Stimulated activated naive CD8-positive, alpha-beta T cell treated with anti-CD3 and anti-CD28 coated beads, Interleukin-15, Interleukin-2, amounts not matched to agents 100 ng/mL and 50 ng/mL, for 24 hours (primary cell): Measurements from ENCODE around the gene VAT1.

Experiments used
- H3K27ac Mint-ChIP-seq: one replicate; pipeline ENCODE4 v1.8.0; 2021; ENCODE audit warnings: mild to moderate bottlenecking, mixed read lengths
- H3K27me3 Mint-ChIP-seq: one replicate; pipeline ENCODE4 v1.8.0; 2021; ENCODE audit warnings: mixed read lengths
- H3K36me3 Mint-ChIP-seq: one replicate; pipeline ENCODE4 v1.8.0; 2021; ENCODE audit warnings: low read depth, mixed read lengths
- H3K4me1 Mint-ChIP-seq: one replicate; pipeline ENCODE4 v1.8.0; 2021; ENCODE audit warnings: low read depth, mixed read lengths
- H3K4me3 Mint-ChIP-seq: one replicate; pipeline ENCODE4 v1.8.0; 2021; ENCODE audit warnings: mild to moderate bottlenecking, mixed read lengths
- H3K9me3 Mint-ChIP-seq: one replicate; pipeline ENCODE4 v1.8.0; 2021; ENCODE audit warnings: mixed read lengths

The VAT1 gene

DNA sequence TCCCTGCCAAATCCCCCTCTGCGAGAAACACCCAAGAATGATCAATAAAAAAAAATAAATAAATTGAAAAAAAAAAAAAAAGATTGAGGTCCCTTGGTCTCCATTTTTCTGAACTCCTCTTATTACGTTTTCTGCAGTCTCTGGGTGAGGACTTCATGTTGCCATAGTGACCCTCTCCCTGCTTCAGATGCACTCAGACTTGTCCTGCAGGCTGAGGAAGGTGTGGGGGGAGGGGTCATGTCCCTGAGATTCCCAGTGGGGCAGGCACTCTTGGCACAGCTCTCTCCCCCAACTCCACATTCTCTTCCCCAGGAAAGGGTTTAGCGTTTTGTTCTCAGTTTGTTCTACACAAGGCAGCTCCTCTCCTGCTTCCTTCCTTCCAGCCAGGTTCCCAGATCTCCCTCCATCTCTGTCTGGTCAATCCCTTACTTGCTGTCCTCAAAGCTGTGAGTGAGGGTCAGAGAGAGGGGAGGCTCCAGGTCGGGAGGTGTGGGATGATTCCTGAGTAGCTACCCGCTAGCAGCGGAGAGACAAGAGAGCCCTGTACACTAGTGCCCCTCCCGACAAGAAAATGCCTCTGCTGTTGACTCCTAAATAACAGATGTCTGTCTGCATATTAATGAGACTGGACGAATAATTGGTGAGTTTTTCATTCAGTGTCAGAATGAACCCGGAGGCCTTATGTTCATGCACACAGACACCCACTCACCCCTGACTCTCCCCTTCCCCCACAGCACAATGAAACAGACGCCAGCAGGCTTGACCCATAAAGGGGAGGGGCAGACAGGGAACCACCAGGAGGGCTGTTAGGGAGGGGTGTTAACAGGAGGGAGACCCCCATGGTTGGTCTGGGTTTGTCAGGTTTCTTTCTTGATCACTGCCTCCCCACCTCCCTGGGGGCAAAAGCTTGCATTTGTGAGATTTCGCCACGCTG is 12.0 kb upstream of the VAT1 start:
- no peaks in the 10 kb centered on the region for H3K4me1 Mint-ChIP-seq
- no peak overlapping the region for H3K27ac Mint-ChIP-seq
- no peak overlapping the region for H3K4me3 Mint-ChIP-seq
- no peaks in the 10 kb centered on the region for H3K9me3 Mint-ChIP-seq
- no peaks in the 10 kb centered on the region for H3K36me3 Mint-ChIP-seq
- no peaks in the 10 kb centered on the region for H3K27me3 Mint-ChIP-seq

DNA sequence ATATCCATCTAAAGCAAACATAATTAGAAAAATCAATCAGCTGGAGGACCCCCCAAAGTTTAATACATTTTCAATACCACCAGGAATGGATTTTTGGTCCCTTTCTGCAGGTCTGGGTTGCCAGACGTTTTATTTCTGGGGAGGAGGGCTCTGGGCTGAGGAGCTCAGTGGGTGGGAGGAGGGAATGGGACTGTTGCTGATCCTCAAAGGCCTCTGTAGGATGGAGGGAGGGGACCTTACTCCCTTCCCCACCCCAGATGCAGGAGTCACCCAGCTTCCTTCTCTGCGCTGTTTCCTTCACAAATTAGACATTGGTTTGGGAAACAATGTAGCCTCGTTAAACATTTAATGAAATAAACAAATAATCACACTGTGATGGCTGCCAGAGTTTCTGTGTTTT is 9.5 kb upstream of the VAT1 start:
- Mint-ChIP-seq H3K4me3 (no peak overlapping the region), H3K27ac (no peak overlapping the region), H3K4me1 (no peaks in the 10 kb centered on the region), H3K27me3 (no peaks in the 10 kb centered on the region), H3K36me3 (no peaks in the 10 kb centered on the region), H3K9me3 (no peaks in the 10 kb centered on the region)

DNA sequence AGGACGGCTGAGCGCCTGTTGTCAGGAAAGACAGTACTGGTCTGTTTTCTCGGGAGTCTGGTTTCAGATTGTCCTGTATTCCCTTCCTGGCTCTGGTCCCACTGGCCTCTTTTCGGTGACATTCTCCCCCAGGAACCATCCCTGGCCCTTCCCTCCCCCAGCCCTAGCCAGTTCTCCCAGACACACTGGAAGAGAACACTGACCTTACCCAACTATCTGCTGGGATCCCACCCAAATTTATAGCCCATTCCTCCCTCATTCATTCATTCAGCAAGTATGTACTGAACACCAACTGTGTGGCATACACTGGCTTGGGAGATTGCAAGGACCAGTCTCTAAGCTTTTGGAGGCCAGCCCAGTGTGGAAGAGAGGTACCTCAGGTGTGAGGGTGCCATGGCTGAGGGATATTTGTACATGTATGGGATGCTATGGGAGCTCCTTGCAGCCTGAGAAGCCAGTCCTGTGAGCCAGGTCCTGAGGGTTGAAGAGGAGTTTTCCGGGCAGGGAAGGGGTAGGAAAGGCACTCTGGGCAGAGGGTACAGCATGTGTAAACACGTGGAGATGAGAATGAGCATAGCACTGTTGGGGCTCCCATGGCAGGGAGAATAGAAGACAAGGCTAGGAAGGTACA is 8.1 kb upstream of the VAT1 start:
- H3K36me3 Mint-ChIP-seq: no peaks in the 10 kb centered on the region
- no peaks in the 10 kb centered on the region for H3K27me3 Mint-ChIP-seq
- H3K9me3 Mint-ChIP-seq: no peaks in the 10 kb centered on the region
- no peak overlapping the region for H3K4me3 Mint-ChIP-seq
- H3K4me1 Mint-ChIP-seq: no peaks in the 10 kb centered on the region
- no peak overlapping the region for H3K27ac Mint-ChIP-seq

DNA sequence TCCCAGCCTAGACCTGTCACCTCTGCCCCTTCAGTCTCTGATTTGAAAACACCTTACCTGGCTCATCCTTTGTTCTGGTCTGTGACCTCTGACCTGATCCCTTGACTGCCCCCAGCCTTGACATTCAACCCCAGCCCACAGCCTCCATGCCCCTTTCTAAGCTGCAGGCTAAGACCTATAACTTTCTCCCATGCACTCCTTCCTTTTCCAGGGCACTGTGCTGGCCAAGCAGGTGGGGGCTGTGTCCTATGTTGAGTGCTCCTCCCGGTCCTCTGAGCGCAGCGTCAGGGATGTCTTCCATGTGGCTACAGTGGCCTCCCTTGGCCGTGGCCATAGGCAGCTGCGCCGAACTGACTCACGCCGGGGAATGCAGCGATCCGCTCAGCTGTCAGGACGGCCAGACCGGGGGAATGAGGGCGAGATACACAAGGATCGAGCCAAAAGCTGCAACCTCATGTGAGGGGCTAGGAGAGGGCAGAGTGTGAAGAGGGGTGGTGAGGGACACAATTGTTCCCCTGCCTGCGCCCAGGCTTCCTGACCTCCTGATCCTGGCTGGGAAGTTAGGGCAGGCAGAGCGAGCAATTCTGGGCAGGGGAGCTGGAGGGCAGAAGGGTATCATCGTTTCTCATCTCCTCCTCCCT is 6.2 kb upstream of the VAT1 start:
- Mint-ChIP-seq H3K9me3 (no peaks in the 10 kb centered on the region), H3K27ac (no peak overlapping the region), H3K36me3 (no peaks in the 10 kb centered on the region), H3K27me3 (no peaks in the 10 kb centered on the region), H3K4me3 (no peak overlapping the region), H3K4me1 (peaks cover 9% of the 10 kb centered on the region)

DNA sequence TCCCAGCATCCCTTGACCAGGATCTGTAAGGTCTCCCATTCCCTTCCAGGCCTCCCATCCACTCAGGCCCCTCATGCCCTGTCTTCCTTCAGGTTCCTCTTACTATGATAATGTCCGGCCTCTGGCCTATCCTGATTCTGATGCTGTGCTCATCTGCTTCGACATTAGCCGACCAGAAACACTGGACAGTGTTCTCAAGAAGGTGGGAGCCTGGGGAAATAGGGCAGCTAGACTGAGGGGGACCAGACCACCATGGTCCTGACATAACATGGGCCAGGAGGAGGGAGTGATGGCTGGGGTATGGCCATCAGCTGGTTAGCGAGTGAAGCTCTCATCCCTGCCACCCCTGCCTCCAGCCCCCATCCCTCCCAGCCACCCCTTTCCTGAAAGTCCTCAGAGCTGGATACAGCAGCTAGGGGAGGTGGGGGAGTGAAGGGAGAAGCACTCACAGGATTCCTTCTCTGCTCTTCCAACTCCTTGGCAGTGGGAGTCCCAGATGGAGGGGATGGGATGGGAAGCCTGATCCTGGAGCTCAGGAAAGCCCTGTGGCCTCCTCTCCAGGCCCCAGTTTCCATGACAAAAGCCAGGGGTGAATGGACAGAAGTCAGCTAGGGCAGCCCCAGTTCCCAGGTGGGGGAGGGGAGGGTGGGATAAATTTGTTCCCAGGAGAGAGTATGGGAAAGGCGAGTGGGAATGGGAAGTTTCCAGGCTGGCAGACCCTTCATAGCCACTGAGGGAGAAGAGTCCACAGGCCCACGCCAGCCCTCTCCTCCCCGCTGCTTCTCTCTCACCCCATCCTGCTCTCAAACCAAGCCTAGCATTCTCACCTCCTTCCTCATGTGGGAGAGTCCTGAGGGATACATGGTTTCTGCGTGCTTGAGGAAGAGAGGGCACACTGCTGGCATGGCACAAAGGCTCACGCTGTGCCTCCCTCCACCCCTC is 5.2 kb upstream of the VAT1 start:
- Mint-ChIP-seq H3K36me3 (no peaks in the 10 kb centered on the region), H3K27me3 (no peaks in the 10 kb centered on the region), H3K9me3 (no peaks in the 10 kb centered on the region), H3K4me1 (peaks cover 9% of the 10 kb centered on the region), H3K4me3 (no peak overlapping the region), H3K27ac (no peak overlapping the region)

DNA sequence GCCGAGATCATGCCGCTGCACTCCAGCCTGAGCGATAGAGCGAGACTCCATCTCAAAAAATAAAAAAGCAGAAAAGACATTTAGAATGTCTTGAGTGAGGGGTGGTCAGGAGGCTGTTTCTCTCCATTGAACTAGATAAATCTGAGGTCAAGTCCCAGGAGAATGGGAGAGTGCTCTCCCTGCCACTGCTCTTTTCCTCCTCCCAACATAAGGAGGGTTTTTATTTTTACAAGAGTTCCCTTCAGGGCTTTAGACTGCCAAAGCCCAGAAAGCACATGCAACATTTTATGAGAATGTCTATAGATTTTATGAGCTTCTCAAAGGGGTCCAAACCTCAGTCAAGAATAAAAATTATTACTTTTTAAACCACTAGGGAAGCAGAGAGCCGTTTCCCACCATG is 4.4 kb upstream of the VAT1 start:
- Mint-ChIP-seq H3K36me3 (no peaks in the 10 kb centered on the region), H3K4me3 (no peak overlapping the region), H3K4me1 (peaks cover 12% of the 10 kb centered on the region), H3K9me3 (no peaks in the 10 kb centered on the region), H3K27ac (no peak overlapping the region), H3K27me3 (no peaks in the 10 kb centered on the region)

DNA sequence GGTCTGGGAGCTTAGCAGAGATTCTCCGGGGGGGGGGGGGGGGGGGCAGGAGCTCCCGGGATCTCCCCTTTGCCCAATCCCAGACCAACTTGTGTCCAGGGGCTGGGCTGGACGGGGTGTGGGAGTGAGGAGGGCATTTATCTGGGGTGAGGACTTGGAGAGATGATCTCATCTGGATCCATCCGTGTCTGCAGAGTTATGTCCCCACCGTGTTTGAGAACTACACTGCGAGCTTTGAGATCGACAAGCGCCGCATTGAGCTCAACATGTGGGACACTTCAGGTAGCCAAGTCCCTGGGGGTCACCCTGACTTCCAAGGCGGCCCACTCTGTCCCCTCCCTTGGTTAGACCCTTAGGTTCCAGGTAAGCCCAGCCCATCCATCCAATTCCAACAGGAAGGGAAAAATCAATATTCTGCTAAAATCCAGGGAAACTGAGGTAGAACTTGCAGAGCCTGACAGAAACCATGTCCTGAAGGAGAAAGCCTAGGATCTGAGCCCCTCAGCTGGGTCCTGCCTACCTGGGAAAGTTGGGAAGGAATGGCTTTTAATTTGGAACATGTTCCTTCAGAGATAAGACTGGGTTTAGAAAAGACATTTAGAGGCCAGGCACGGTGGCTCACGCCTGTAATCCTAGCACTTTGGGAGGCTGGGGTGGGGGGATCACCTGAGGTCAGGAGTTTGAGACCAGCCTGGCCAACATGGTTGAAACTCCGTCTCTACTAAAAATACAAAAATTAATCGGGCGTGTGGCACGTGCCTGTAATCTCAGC is 3.8 kb upstream of the VAT1 start:
- Mint-ChIP-seq H3K4me3 (no peak overlapping the region), H3K4me1 (peaks cover 15% of the 10 kb centered on the region), H3K27me3 (no peaks in the 10 kb centered on the region), H3K27ac (no peak overlapping the region), H3K36me3 (no peaks in the 10 kb centered on the region), H3K9me3 (no peaks in the 10 kb centered on the region)

DNA sequence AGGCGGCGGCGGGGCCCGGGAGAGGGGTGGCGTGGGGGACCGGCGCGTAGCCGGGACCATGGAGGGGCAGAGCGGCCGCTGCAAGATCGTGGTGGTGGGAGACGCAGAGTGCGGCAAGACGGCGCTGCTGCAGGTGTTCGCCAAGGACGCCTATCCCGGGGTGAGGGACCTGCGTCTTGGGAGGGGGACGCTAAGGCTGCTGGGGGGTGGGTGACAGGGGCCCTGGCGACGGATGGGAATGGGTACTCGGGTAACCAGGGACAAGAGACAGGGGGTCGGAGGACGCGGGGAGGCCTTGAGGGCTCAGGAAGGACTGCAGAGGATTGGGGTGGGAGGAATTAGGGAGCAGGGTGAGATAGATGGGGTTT is 3.1 kb upstream of the VAT1 start:
- no peak overlapping the region for H3K27ac Mint-ChIP-seq

DNA sequence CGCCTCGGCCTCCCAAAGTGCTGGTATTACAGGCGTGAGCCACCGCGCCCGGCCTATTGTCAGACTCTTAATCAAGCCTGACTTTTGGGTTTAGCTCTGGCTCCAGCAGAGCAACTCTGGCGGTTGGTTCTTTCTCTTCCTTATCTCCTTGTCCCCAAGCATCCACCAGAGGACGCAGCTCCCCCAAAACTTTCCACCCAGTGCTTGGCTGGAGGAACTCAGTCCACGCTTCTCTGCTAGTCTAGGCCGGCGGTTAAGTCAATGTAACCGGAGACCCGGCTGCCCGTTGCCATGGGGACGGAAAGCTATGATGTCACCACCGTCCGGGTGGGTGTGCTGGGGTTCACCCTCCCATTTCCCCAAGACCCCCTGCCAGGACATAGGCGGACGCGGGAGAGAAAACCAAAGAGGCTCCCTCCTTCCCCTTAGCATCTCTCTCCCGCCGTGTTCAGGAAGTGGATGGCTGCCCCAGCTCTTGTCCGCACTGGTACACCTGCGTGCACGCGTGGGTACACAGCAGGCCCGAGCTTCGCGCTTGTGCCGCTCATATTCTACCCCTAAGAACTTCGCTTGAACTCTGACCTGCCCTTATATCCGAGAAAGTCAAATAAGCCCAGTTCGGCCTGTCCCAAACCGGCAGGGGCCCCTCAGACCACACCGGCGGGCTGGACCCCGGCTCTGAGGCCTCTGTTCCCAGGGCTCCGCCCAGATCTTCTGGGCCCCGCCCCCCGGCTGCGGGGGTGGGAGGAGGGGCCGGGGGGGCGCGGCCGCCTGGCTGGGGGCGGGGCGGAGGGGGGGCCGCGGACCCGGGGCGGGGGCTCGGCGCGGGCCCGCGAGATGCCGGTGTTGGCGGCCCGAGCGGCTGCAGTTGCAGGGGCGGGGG is 2.5 kb upstream of the VAT1 start, which contains the start of gene RND2:
TSS of gene RND2 (plus strand) at position 825 of the 883 bp plus-strand sequence. CDS start 117 bp downstream, outside the sequence.
- Mint-ChIP-seq H3K27me3 (no peaks in the 10 kb centered on the region), H3K27ac (peak within 1 kb of the TSS; percentile 77), H3K36me3 (no peaks in the 10 kb centered on the region), H3K4me3 (peak within 1 kb of the TSS; percentile 83), H3K4me1 (peaks cover 26% of the 10 kb centered on the region), H3K9me3 (no peaks in the 10 kb centered on the region)

More for the DNA sequence above, 3.1 kb upstream of the VAT1 start:
- Mint-ChIP-seq H3K4me1 (peaks cover 20% of the 10 kb centered on the region), H3K9me3 (no peaks in the 10 kb centered on the region), H3K36me3 (no peaks in the 10 kb centered on the region), H3K27me3 (no peaks in the 10 kb centered on the region), H3K4me3 (peak overlapping the region; percentile 32)

DNA sequence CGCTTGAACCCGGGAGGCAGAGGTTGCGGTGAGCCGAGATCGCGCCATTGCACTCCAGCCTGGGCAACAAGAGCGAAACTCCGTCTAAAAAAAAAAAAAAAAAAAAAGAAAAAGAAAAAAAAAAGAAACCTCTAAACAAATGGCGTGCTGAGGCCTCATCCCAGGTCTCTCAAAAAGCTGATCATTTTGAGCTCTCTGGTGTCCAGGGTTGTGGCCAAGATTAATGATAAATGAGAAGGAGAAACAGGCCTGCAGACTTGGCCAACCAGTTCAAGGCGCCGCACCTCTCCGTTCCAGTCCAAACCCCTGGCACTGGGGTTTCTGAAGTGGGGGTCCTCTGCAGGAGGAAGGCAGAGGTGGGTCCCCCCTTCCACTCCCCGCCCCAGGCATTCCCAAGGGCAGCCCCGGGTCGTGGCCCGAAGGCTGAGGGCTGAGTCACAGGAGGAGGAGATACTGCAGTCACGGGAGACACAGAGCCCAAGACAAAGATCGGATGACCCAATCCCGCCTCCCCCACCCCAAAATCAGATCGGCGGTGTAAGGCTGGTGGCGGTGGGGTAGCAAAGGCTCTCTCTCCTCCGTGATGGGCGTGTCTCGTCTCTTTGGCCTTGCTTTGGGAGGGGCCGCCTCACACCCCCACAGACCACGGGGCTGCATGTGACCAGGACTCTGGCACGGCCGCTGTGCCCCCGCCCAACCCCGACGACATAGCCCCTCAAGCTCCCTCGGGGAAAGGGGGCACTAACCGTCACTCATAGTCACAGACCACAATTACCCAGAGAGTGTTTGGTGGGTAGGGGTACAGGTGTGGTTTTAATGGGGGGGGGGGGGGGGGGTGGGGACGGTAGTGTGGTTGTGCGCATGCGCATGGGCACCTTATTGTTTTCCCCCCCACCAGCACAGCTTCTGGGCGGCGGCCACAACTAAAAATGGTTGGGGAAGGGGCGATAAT is 1.1 kb downstream of the VAT1 start:
- peaks cover 37% of the 10 kb centered on the region for H3K4me1 Mint-ChIP-seq
- H3K36me3 Mint-ChIP-seq: no peaks in the 10 kb centered on the region
- peak overlapping the region; percentile 45 for H3K27ac Mint-ChIP-seq
- H3K27me3 Mint-ChIP-seq: no peaks in the 10 kb centered on the region
- H3K9me3 Mint-ChIP-seq: no peaks in the 10 kb centered on the region
- H3K4me3 Mint-ChIP-seq: peak overlapping the region; percentile 84

DNA sequence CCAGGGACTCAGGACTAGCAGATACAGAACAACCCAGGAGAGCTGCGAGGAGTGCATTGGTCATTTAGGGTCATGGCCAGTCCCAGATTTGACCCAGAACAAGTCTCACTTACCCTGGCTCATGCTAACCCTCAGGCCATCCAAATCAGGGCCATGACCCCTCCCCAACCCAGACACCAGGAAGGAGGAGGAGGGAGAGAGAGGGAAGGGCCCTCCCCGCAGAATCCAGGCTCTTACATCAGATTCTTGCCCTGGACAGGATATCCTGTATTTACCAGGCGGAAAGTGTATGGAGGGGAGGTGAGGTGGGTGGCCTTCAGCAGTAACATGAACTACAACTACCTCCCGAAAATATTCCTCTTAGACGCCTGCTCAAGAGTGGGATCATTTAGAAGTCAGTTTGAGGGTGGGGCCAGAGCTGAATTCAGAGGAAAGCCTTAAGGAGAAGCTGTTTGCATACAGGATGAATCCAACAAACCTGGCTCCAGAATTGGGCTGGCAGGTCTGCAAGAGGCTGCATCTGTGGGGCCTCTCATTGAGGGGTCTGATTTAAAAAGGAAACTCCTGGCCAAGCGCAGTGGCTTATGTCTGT is 2.1 kb downstream of the VAT1 start:
- H3K4me1 Mint-ChIP-seq: peaks cover 37% of the 10 kb centered on the region
- H3K36me3 Mint-ChIP-seq: no peaks in the 10 kb centered on the region
- H3K9me3 Mint-ChIP-seq: no peaks in the 10 kb centered on the region
- H3K4me3 Mint-ChIP-seq: peak overlapping the region; percentile 84
- no peak overlapping the region for H3K27ac Mint-ChIP-seq
- no peaks in the 10 kb centered on the region for H3K27me3 Mint-ChIP-seq

DNA sequence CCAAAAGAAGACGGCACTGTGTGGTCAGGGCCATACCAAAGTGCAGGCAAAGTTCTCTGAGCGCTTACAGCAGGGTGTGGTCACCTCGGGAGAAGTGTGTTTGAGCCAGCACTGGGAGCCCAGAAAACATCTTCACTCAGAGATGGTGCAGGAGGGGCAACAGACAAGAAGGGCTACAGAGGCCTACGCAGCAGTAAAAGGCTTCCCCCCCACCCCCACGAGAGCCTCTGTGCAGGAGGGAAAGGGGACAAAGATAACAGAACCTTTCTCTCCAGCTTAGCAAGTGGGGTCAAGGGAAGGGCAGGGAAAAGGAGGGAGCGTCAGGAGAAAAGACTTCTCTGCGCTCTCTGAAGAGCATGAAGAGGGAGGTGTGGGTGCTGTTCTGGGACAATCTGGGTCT is 2.8 kb downstream of the VAT1 start:
- H3K36me3 Mint-ChIP-seq: peaks cover 2% of the 10 kb centered on the region
- H3K4me1 Mint-ChIP-seq: peaks cover 31% of the 10 kb centered on the region

More for the DNA sequence above, 2.8 kb downstream of the VAT1 start:
- Mint-ChIP-seq H3K27me3 (no peaks in the 10 kb centered on the region), H3K9me3 (no peaks in the 10 kb centered on the region), H3K4me3 (no peak overlapping the region), H3K27ac (no peak overlapping the region)
